ENCODE data around the gene CHST8.
A peak's percentile ranks its signal among the peaks of the same experiment; 100 is the strongest.

Gene CHST8

DNA sequence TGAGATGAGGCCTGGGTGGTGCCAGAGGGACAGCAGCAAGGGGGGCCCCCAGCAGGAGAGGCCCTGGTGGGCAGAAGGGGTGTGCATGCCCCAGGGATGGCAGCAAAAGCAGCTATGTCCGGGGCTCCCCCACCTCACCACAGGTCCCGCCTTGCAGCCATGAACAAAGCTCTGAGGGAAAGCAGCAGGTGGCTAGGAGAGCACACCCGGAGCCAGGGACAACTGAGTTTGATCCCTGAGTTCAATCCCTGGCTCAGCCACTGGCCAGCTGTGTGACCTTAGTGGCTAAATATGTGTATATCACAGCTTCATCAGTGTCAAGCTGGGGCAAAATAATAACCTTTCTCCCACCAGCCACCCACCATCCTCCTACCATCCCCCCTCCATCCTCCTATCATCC is 127.3 kb downstream of the CHST8 start:
- DNase-seq, result no peak

DNA sequence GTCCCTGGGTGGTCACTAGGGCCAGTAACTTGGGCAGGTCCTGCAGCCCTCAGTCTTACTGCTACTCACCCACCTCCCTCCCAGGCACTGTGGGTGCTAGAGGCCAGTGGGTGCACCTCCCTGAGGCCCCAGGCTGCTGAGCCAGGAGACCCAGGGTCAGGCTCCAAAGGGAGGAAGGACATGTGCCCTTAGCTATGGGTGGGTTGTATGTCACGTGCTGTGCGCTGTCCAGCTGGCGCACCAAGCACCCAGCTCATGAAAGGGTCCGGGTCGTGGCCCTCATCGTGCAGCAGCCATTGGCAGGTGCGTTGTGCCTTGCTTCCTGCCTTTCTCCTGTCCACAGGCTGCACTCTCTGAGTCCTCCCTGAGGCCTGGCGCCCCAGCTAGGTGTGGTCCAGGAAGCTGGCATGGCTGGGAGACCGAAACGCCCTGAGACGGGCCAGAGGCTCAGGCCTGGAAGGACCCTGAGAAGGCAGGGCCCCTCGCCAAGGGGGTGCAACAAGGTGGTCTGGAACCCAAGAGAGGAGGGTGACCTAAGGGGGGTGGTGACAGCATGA is 127.9 kb downstream of the CHST8 start:
- no peak for DNase-seq

DNA sequence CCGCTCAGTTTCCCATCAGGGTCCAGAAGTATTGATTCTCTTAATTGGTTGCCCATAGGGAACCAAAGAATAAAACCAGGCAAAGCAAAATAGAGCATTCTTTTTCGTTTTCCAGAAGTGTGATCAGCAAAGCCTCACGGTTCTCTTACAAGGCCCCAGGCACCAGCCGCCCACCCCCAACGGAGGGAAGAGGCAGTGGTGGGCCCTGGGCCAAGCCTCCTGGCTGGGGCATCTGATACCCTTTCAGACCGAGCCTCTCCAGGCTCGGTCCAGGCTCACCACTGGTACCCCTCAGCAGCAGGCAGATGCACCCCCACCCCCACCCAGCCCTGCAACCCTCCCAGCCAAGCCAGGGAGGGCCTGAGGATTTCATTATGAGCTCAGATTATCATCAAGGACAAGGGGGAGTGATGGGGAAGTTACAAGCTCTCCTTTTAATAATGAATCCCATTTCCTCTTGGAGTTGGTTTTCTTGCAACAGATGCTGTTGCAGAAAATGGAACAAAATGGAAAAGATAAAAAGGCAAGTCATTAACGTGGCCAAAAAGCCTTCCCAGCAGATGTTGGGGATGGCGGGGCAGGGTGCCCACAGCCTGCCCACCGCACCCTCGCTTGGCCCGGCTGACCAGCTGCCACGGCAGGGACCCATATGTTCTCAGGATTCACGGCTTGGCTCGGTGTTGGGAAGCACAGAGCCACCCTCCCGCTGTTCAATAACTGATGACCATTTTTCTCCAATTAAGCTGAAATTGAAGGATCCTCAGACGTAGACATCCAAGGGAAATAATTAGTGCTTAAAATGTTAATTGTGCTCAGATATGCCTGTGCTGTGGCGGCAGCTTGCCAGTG is 129.1 kb downstream of the CHST8 start:
- DNase-seq, result peak; percentile 49

DNA sequence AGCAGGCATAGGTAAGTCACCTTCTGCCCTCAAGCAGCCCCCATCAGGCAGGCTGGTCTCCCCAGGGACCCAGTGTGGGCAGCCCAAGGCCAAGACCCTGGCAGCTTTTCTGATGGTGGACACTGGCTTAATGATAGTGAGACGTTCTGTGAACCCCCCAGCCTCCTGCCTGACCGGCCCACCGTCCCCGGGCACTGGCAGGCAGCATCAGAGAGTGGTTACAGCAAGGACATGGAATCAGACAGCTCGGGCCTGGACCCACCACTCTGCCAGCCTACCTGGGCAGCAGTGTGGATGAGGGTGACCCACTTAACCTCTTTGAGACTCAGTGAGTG is 129.7 kb downstream of the CHST8 start:
- no peak for DNase-seq

DNA sequence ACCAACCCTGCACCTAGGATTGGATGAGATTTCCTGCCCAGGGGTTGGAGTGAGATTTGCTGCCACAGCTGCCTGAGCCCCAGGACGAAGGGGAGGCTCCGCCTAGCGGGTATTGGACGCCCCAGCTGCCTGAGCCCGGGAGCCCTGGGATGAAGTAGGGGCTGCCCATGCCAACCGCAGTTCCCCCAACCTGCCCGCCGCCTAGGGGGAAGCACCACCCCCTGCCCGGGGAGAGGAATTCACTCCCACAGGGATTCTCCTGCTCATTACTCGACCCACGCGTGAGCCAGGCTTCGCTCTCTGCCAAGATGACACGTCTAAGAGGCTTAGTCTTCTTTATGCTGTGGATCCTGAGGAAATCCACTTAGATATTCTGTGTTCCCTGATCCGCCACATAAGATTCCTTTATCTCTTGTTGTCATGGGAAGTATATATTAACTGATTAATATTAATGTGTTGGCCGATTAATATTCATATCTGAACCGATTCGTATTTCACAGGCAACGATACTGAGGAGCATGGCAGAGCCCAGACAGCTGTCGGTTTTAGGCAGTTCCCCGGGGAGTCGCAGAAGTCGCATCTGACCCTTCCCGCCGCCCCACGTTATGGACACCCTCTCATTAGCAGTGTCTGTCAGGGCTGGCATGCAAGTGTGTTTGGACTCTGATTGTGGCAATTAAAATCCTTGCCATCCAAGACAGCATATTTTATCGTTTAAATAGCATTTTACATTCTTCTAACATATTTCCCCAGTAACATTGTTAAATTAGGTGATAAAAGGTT is 130.5 kb downstream of the CHST8 start:
- no peak for DNase-seq

DNA sequence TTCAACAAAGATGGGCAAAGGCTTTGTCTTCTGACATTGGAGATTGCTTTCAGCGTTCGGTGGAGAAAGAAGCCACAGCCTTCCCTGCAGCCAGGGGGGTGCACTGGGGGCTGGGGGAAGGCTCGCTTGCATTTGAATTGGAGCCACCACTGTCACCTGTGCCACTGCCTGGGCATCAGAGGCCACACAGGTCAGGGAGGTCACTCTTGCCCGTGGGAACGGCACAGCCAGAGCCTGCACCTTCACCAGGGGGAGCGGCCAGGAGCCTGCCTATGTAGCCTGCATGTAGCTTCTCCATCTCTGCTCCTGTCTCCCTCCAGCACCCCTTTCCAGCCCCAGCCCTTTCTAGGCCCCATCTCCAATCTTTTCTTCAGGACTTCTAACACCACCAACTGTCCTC is 131.2 kb downstream of the CHST8 start:
- DNase-seq, result no peak

DNA sequence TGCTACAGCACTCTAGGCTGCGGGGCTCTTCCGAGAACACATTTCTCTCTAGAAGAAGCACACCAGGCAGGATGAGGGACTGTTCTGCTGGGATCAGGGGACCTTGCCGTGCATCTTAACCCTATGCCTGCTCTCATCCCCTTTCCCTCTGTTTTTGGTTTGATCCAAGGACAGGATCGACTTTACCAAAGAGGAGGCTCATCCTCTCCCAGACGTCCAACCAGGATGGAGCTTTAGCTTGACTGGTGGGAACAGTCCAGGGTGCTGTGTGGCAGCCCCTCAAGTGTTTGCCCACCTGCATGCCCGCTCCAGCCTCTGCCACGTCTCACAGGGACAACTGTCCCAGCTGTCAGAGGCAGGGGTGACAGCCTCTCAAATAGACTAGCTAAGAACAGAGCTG is 132.6 kb downstream of the CHST8 start:
- no peak for DNase-seq

DNA sequence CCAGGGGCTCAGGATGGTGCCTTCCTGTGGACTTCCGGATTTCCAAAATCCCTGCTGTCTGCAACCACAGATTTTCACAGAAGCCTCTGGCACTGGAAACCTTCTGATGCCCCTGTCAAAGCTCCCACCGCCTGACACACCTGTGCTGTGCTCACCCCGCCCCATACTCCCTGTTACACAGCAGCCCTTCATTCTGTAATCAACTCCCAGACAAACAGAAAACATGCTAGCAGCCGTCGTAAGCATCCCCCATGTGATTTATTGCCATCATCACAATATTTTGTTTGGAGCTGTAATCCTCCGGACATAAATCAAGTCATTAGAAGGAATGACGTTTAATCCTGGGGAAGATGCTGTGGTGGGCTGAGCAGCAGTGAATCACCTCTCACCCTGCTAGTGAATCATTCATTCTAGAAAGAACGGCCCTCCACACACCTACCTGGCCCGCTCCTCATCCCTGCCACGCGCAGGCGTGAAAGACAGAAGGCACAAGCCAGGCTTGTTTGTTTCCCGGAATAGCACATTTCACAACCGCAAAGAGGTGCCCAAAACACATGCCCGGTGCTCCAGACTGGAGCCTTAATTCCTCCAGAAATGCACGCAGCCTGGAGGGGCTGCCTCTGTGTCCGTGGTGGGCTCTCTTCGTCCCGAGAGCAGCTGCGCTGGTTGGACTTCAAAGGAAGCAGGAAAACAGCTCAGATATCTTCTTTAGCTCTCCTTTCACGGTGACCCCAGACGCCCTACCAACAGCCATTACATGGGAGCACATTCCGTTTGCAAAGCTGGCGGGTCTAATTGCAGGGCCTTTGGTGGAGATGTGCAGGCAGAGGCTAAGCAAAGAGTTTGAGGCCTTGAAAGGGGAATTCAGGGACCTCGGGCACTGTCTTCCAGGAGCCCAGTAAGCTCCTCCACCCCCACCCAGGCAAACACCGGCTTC is 133.6 kb downstream of the CHST8 start:
- no peak for DNase-seq

DNA sequence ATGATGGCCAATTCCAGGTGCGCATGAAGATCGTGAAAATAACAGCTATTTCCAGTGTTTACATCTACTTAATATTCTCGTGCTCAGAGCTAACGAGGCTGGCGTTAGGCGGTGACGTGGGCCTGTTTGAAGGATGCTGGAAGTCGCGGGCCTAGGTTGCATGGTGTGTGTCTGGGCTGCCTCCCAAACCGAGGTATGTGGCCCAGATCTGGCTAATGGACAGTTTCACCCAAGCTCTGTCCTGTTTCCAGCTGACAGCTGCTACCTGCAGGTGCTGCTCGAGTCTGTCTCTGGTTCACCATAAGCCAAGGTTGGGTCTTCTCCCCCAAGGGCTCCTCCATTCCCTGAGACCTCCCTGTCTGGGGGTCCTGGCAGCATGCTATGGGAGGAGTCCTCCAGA is 134.4 kb downstream of the CHST8 start:
- DNase-seq, result no peak

DNA sequence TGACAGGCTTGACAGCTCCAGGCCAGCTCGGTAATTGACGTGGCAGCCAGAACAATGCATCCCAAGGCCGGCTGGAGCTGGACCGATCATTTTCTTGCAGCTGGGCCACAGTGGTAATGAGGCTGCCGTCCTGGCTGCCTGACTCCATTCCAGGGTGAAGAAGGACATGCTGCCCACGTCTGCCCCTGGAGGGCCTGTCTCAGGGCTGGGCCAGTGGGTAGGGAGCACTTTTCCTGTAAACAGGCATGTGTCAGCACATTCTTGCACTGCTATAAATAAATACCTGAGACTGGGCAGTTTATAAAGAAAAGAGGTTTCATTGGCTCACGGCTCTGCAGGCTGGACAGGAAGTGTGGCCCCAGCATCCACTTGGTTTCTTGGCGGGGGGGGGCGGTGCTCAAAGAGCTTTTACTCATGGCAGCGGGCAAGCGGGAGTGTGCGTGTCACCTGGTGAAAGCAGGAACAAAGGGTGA is 136.8 kb downstream of the CHST8 start:
- DNase-seq, result no peak

DNA sequence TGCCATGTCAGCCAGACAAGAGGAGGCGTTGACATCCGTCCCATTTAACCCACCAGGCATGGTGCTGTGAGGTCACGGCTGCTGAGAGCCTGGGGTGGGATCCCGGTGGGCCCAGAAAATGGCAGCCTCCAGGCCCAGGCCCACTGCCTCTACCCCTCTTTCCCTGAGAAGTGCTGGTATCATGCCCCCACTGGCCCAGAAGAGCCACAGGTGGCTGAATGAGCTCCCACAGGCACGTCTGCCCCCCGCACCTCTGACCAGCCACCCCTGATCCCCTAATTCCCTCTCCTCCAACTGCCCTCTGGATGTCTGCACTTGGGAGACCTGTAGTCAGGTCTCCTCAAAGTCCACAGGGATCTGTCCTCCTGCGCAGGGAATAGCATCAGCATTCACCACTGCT is 137.6 kb downstream of the CHST8 start:
- DNase-seq, result no peak

DNA sequence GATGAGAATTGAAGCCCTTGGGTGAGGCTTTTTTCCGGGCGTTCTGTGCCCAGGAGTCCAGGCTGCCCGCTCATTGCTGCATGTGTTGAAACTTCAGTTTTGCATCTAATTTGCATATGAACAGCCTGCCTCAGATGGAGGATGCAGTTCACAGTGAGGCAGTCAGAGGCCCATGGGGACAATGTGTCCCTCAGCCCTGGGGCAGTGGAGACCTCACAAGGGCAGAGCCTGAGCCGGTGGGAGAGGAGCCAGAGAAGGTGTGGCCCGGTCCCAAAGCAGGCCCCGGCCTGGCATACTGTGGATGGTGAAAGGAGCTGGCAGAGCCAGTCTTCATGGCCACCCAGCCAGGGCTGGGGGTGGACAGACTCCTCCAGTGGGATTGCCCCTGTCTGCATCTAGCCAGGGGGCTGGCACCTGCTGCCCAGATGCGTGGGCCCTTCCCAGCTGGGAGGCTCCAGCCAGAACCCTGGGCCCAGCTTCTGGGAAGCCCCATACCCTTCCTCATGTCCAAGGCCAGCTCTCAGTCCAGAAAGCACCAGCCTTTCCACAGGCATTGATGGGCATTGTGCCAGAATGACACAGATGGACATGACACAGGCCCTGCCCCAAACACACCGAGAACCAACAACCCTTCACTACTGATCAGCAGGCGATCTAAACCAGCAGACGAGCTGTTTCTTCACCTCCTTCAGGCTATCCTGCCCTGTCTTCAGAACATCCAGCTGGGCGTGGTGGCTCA is 142.0 kb downstream of the CHST8 start:
- DNase-seq, result no peak

DNA sequence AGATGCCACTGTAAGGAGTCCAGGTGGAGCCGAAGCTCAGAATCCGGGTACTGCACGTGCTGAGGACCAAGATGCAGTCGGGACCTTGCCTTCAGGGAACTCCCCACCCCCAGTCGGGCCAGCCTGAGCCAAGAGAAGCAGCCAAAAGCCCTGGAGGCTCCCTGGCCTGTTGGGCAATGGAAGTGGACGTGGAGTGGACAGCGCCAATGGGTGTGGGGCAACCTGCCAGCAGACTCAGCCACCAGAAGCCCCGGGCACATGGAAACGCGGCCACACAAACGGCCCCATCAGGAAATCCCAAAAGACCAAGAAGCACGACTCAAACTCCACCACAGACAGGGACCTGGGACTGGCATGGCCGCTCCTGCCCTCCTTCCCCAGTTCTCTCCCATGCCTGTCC is 144.9 kb downstream of the CHST8 start:
- no peak for DNase-seq

DNA sequence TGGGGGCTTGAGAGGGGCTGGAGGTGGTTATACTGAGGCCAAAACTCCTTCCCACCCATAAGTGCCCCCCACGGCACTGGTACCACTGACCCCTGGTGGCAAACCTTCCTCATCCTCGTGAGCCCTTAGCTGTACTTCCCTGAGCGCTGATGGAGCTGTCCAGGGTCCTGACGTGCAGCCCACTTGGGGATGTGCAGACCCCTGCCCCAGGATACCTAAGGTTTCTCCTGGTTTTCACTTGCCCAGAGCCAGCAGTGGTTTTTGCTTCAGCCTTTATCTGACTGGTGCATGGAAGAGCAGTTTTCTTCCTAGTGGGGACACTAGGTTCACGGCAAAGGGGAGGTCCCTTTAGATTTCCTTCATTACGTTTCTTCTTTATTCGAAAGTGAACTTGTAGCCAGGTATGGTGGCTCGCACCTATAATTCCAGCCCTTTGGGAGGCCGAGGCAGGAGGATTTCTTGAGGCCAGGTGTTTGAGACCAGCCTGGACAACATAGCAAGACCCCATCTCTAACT is 146.2 kb downstream of the CHST8 start:
- no peak for DNase-seq

DNA sequence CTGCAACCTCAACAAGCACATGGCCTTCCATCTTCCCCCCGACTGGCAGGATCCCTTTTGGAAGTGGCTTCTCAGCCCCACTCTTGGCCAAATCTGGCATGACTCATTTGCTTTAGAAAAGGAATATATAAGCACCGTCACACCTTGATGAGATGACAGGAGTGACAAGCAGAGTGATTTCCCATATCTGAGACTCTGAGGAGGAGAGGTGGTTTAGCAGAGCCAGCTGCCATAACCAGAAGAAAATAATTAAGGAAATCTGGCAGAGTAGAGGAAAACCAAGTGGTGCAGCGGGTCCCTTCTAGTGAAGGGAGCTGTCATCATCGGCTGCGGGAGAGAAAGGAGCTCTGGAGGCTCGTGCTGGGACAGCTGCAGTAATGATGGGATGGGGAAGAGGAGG is 147.5 kb downstream of the CHST8 start:
- no peak for DNase-seq

DNA sequence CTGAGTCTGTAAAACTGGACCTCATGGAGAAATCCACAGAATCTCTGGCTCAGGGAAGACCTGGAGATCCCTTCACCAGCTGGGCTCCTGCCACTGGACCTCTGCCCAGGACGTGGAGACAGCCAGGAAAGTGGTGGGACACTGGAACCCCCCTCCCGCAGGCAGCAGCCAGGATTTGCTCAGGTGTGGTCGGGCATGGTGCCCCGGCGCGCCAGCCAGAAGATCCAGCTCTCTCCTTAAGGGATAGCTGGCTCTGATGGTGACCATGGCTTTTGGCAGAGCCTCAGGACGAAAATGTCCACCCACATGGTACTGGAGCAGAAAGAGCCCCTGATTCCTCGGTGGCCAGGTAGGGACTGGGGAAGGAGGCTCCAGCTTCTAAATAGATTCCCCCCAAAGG is 148.4 kb downstream of the CHST8 start:
- DNase-seq, result no peak

DNA sequence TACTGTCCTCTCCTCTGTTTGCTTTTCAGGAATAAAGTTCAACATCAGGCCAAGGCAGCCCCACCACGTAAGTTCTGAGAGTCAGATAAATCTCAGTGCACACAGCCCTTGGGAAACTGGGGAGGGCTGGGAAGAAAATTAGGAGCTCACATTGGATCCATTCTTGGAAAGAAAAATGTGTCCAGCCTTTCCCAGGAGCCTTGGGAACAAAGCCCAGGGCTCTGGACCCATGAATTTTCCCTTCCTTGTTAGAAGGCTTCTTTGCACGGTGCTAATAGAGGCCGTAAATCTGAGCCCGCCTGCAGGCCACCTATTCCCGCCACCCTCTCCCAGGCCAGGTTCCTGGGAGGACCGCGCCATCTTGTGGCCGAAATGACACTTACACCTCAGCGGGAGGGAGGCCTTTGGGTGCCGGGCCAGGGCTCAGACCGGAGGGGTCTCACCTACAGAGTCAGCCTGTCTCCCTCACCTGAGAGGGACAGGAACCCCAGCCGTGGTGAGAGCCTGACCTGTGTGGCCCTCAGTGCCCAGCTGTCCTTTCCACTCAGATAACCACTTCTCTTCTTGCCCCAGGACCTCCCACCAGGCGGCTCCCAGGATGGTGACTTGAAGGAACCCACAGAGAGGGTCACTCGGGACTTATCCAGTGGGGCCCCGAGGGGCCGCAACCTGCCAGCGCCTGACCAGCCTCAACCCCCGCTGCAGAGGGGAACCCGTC is 149.8 kb downstream of the CHST8 start:
- no peak for DNase-seq

DNA sequence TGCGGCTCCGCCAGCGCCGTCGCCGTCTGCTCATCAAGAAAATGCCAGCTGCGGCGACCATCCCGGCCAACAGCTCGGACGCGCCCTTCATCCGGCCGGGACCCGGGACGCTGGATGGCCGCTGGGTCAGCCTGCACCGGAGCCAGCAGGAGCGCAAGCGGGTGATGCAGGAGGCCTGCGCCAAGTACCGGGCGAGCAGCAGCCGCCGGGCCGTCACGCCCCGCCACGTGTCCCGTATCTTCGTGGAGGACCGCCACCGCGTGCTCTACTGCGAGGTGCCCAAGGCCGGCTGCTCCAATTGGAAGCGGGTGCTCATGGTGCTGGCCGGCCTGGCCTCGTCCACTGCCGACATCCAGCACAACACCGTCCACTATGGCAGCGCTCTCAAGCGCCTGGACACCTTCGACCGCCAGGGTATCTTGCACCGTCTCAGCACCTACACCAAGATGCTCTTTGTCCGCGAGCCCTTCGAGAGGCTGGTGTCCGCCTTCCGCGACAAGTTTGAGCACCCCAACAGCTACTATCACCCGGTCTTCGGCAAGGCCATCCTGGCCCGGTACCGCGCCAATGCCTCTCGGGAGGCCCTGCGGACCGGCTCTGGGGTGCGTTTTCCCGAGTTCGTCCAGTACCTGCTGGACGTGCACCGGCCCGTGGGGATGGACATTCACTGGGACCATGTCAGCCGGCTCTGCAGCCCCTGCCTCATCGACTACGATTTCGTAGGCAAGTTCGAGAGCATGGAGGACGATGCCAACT is 150.5 kb downstream of the CHST8 start:
- no peak for DNase-seq

DNA sequence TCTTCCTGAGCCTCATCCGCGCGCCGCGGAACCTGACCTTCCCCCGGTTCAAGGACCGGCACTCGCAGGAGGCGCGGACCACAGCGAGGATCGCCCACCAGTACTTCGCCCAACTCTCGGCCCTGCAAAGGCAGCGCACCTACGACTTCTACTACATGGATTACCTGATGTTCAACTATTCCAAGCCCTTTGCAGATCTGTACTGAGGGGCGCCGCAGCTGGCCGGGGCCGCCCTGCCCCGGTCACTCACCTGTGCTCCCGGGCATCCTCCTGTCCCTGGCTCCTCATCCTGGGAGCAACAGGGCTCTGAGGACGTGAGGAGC is 151.1 kb downstream of the CHST8 start:
- no peak for DNase-seq

Data from NCI-H446 treated with DMSO at 0.1 percent for 48 hours (cell line).